Glomerular visceral epithelial cell (primary cell): Measurements from ENCODE around the gene DGKD.

Source experiments
- DNase-seq: peaks from one replicate; pipeline ENCODE4 v3.0.0-alpha.2; 2016; ENCODE audit errors: extremely low spot score

Gene DGKD

GRCh38 chr2:233336541-233336940 is 17.8 kb upstream of the DGKD start:
- DNase-seq = no peak

DNA sequence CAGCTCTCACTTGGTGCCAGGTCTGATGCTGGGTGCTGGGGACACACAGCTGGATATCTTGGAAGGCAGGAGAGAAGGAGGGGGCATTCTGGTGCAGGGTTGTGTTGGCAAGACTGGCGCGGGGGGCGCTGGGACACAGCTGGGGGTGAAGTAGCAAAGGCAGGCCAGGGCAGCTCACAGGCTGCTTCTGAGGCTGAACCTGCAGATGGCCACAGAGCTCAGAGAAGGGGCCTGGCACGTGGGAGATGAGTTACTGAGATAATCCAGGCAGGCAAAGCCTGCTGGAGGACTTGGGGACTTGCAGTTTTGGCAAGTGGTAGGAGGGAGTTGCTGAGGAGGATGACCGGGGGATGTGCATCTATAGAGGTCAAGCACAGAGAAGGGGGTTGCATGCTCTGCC is 16.2 kb upstream of the DGKD start:
- DNase-seq = no peak

DNA sequence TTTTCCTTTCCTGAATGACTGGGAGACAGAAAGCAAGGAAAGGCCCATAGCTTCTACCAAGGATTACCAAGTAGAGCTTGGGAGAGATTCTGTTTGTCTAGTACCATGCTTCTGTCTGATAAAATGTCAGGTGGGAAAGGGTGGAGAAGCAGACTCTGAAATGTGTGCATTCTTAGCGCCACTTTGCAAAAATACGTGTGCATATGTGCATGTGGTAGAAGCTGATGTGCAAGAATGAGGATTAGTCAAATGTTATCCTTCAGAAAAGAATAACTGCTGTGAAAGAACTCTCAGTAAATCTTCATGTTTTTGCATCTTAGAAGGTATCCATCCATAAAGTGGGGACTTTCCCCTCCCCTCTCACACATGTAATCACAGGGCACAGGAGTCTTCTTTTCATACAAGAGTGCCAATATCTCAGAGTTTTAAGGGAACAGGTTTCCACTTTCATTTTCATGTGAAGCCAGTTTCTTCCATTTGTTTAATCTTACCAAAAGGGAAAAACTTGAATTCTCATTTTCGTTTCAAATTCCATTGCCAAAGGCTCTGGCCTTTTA is 15.4 kb upstream of the DGKD start:
- no peak for DNase-seq

- no peak for DNase-seq
These were observed 14.9 kb upstream of the DGKD start for GRCh38 chr2:233339427-233339826.

GRCh38 chr2:233341296-233341695 is 13.0 kb upstream of the DGKD start:
- no peak for DNase-seq

GRCh38 chr2:233342301-233342700 is 12.0 kb upstream of the DGKD start:
- no peak for DNase-seq

GRCh38 chr2:233343171-233343705 is 11.1 kb upstream of the DGKD start:
- DNase-seq = no peak

DNA sequence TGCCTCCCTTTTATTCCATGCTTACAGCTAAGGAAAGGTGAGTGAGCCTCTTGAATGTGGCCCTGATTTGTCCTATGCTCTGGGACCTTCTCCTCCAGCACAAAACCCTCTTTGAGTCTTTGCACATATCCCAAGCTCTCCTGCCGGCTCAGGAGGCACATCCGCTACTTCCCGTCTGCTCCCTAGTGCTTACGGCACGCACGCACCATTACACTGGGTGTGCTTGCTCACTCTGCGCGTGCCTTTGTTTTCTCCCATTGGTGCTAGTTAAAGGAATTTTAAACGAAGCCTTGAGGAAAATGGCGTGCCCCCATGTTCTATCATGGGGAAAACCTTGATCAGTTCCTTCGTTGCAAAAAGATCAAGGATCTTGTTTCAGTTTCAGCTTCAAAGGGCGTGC is 7.9 kb upstream of the DGKD start:
- DNase-seq = no peak

DNA sequence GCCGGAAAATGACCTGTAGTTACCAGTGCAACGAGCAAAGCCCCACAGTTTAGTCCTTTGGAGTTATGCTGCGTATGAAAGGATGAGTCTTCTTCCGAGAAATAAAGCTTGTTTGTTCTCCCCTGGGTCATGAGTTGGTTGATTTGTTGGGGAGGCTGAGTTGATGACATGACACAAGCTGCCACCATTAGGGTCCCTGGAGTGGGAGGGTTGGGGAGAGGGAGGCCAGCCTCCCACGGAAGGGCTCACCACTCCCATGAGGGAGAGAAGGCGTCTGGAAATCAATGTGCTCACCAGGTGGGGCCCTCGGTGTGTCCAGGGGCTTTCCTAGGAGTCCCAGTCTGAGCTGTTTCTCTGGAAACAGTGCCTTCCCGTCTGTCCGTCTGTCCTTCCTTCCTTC is 7.4 kb upstream of the DGKD start:
- DNase-seq = no peak

GRCh38 chr2:233349005-233349998 is 5.0 kb upstream of the DGKD start:
- DNase-seq = no peak

DNA sequence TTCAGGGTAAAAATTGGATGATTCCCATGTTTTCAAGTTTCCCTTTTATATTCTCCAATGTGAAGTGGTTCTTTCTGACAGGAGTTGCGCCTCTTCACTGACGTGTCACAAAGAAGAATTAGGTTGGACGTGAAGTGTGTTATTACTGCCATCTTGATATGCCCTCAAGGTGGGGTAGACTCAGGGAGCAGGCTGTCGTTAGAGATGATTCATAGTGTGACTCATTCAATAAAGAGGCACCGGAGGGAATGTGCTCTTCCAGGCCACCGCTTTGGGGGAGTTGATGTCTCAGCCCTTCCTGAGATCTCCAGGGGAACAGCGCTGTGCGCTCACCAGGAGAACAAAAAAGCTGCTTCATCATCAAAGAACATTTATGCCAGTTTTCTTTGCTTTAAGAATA is 3.6 kb upstream of the DGKD start:
- DNase-seq = peak; percentile 94

GRCh38 chr2:233351423-233351822 is 2.9 kb upstream of the DGKD start:
- DNase-seq = peak; percentile 12

DNA sequence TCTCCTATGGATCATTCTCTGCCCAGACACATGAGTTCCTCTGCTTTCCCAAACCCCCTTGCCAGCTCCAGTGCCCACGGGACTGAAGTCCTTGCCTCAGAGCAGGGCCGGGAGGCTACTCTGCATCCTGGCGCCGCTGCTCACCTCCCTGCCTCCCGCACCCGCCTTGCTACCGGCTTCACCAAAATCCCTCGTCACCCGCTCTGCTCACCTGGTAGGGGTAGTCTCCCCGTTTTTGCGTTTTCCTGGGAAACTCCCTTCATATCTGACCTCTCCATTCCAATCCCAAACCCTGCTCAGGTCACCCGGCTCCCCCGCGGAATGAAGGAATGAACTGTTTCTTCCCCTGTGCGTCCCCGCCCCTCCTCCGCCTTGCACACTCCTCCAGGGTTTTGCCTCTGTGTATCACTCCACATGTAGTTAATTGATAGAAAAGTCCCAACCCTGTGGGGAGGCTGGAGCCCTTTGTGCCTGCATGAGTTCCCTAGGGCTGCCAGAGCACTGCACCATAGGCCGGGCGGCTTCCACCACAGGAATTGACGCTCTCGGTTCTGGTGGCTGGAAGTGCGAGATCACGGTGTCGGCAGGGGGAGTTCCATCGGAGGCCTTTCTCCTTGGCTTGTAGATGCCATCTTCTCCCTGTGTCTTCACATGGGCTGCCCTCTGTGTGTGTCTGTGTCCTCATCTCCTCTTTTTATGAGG is 2.0 kb upstream of the DGKD start:
- DNase-seq = no peak

DNA sequence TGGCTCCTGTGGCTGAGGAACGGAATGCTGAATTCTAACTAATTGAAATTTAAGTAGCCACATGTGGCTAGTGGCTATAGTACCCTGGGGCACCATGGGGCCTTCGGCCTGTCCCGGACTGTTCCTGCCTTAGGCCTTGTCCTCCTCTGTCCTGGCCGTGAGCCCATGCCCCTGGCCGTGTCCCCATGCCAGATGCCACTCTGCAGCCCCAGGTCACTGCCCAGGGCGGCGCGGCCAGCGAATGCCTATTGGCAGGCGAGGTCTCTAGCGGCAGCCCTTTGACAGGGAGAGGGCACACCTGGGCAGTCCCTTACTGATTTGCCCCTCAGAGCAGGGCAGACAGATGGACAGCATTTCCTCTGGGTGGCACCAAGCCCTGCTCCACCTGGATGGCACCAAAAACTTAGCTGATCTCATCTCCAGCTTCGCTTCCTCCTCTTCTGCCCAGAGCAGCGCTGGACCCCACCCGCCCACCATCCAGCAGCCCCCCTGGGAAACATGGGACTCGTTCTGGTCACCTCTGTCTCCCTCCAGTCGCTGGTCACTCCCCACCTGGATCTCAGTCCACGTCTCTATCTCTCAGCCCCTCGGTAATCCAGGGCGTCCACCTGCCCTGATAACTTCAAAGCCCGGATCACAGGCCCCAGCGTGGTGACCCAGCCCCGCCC is 1.1 kb upstream of the DGKD start:
- no peak for DNase-seq

- DNase-seq = no peak
These were observed 218 bp downstream of the DGKD start for GRCh38 chr2:233354500-233354924.

DNA sequence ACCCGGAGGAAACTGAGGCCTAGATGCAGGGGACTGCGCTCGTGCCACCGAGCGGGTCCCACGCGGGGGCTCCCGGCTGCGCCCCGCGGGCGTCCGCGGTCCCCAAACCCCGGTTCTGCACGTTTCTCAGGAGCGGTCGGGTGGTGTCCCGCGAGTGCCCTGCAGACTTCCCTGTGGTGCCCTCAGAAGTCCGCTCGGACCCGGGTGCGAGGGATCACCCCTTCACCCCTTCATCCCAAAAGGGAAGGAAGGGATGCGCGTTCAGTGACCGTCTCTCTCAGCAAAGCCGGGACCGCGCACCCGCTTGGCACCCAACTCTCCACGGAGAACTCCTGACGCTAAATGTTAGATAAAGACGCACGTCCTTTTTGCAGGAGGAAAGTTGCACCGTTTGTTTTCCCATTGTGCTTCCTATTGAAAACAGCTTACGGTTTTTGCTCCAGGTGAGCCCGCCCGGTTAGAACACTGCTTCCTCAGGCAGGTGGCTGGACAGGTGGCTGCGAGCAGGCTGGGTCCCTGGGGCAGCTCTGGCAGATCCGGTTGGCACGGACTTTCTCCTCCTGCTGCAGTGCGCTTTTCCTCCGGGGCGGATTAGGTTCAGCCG is 779 bp downstream of the DGKD start:
- DNase-seq = peak; percentile 22

DNA sequence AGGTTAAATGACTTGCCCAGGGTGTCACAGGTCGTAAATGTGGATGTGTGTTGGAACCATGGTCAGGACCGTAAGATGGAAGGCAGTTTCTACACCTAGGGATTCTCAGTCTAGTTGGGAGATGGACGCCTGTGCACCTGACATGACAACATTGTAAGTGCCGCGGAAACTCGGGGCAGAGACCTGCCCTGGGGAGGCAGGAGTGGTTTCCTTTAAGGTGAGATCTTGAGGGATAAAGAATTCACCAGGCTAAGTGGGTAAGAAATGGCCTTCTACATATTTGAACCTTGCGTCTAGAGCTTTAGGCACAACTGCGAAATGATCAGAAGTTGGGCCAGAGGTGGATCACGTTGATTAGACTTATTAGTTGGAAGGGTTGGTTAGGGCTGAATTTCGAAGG is 1.6 kb downstream of the DGKD start:
- DNase-seq = no peak

DNA sequence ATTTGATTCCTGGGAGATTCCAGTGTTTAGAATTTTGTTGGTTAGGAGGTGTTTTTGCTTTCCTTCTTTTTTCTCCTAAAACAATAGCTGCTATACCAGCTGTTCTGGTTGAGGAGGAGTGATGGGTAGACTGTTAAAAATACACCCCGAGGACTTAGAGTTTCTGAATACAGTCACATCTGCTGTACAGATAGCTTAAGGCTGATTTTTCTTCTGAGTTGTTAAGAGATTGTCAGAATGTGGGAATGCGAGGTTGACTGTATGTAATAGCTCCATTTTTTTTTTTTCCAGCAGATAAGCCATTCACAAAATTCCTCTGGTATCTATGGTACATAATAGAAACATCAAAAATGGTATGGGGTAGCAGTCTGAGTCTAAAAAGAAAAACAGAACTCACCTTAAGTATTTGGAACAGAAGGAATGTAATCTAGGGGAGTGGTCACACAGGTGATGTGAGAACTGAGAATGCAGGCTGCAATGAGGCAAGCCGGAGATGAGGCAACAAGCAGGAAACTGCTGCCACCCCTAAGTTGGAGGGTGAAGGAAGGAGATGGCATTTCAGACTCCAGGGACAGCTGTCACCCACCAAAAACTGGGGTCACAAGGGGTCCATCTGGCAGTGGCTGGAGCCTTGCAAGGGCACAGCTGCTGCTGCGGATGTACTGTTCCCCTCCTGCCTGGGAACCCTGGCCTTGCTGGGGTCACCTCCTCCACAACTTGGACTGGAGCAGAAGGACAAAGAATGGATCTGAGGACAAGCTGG is 2.4 kb downstream of the DGKD start:
- no peak for DNase-seq

DNA sequence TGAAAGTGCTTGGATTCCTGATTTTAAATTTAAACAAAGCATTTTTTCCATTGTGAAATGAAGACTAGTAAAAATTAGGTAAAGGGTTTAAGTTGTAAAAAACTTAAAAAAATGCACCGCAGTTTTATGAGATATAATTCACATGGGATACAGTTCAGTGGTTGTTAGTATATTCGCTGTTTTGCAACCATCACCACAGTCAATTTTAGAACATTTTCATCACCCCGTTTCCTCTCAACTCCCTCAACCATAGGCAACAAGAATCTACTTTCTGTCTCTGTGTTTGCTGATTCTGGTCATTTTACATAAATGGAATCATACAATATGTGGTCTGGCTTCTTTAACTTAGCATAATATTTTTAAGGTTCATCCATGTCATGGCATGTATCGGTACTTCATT is 4.0 kb downstream of the DGKD start:
- DNase-seq = no peak

- DNase-seq = no peak
These were observed 4.7 kb downstream of the DGKD start for GRCh38 chr2:233358947-233359346.

DNA sequence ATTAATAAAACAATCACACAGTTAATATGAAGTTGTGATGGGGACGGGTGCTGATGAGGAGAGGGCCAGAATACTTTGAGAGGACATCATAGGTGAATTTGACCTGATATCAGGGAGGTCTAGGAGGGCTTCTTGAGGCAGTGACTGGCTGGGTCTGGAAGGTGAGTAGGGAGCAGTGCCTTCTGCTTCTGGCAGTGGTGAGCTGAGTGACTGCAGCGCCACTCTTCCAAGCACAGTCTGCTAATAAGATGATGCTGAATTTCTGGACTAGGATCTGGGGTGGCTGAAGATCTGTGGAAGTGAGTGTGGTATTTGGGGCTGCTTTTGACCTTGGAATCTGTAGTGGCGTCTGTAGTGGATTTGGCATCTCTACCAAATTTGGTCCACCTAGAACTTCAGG is 5.5 kb downstream of the DGKD start:
- DNase-seq = no peak
